ENCODE data around the gene ICAM2. TPM values are rescaled to one million over a fixed set of nuclear protein-coding genes. Genes with fewer than 3 reads are reported as not detected.

ICAM2 gene
- total and polyA plus RNA-seq, 2 donors (not counting 1 experiment from before 2014, with no cell fraction given), result 48.7 to 149 TPM

DNA sequence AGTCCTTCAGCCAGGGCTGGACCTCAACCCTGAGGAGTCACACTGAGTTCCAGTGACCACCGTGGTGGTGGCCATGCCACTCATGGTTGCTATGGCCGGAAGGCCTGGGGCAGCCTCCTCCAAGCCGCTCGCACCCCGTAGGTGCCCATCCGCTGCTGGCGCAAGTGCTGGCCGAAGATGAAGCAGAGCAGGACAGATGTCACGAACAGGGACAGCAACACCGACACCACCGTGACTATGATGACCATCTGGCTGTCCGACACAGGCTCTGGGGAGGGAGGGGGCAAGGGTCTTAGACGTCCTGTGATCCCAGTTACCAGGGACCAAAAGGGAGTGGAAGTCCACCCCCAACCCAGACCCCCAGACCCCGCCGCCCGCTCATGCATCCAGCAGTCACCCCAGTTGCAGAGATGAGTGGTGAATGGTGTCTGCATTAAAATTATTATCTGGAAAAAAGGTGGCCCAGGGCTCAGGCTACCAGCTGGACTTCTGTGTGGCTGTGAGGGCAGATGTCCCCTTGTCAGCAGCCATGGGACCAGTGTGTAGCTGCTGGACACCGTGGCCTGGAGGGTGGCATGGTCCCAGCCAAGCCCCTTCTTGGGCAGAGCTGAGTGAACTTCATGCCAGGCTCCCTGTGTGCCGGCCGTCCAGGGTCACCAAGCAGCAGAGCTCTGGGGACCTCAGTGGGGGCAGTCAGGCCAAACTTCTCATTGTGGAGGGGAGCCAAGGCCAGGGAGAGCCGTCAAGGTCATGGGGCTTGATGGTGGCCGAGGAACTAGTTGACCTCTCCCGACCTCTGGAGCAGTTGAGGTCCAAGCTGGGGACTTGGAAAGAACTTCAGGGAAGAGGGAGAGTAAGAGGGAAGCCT is 17.5 kb downstream of the ICAM2 start:
- 95% methylated on average over 18 of the region's 22 CpGs for WGBS (ENCODE audit: insufficient coverage)
- H3K9ac ChIP-seq (ENCODE audit: low read length), result no peak overlapping the region
- H3K4me1 Mint-ChIP-seq, result peaks cover 27% of the 10 kb centered on the region

More for the DNA sequence above, 17.5 kb downstream of the ICAM2 start:
- intact Hi-C loops (cut with micrococcal nuclease), result no loop called here
- TF ChIP-seq, protein P1, sequence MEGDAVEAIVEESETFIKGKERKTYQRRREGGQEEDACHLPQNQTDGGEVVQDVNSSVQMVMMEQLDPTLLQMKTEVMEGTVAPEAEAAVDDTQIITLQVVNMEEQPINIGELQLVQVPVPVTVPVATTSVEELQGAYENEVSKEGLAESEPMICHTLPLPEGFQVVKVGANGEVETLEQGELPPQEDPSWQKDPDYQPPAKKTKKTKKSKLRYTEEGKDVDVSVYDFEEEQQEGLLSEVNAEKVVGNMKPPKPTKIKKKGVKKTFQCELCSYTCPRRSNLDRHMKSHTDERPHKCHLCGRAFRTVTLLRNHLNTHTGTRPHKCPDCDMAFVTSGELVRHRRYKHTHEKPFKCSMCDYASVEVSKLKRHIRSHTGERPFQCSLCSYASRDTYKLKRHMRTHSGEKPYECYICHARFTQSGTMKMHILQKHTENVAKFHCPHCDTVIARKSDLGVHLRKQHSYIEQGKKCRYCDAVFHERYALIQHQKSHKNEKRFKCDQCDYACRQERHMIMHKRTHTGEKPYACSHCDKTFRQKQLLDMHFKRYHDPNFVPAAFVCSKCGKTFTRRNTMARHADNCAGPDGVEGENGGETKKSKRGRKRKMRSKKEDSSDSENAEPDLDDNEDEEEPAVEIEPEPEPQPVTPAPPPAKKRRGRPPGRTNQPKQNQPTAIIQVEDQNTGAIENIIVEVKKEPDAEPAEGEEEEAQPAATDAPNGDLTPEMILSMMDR (IDR thresholded peaks at IDR 0.05), result no peak
- TF ChIP-seq EZH2 (IDR thresholded peaks at IDR 0.05; ENCODE audit: borderline replicate concordance, insufficient read depth, low read depth, low read length, poor library complexity, severe bottlenecking), result no peak
- no peak overlapping the region for H3K4me2 ChIP-seq (replicated peaks; ENCODE audit: low read depth, low read length, poor library complexity, severe bottlenecking)
- H3K27me3 Mint-ChIP-seq, result peaks cover 3% of the 10 kb centered on the region
- POLR2A ChIA-PET, result no interaction called here
- no peak overlapping the region for H3K27ac ChIP-seq (ENCODE audit: low read length in 2 of 2)
- H3K27ac Mint-ChIP-seq, result no peak overlapping the region
- no peak overlapping the region for H3K4me3 Mint-ChIP-seq
- no peak for ATAC-seq (ENCODE audit: low read depth)
- peaks cover 0 to 53% of the 10 kb centered on the region in 2 experiments for H3K36me3 ChIP-seq (replicated peaks in 1 of 2; ENCODE audit: control extremely low read depth in 1 of 2, control insufficient read depth in 1 of 2, extremely low read depth in 1 of 2, insufficient read depth in 2 of 2, low read length in 1 of 2)
- no peak overlapping the region for H2AFZ ChIP-seq (ENCODE audit: insufficient read depth, low read depth, low read length, poor library complexity, severe bottlenecking)
- H3K4me3 ChIP-seq (ENCODE audit: control extremely low read depth in 1 of 5, extremely low read depth in 1 of 5, insufficient read depth in 1 of 5, low read depth in 2 of 5, low read length in 4 of 5), result no peak overlapping the region
- no peaks in the 10 kb centered on the region for H3K9me3 Mint-ChIP-seq (ENCODE audit: insufficient read depth)
- peaks cover 22 to 38% of the 10 kb centered on the region in 2 donors for H3K4me1 ChIP-seq (ENCODE audit: control insufficient read depth in 2 of 2, insufficient read depth in 2 of 2, low read length in 2 of 2)
- peaks cover 0 to 9% (median 3%) of the 10 kb centered on the region in 4 experiments for H3K27me3 ChIP-seq (replicated peaks in 1 of 4; ENCODE audit: control extremely low read depth in 1 of 4, control insufficient read depth in 3 of 4, insufficient read depth in 4 of 4, low read length in 3 of 4)
- no peaks in the 10 kb centered on the region for H3K9me3 ChIP-seq (ENCODE audit: control extremely low read depth in 1 of 3, control insufficient read depth in 2 of 3, insufficient read depth in 1 of 3, low read length in 2 of 3)
- H3K79me2 ChIP-seq (ENCODE audit: control insufficient read depth, insufficient read depth, low read length), result peaks cover 30% of the 10 kb centered on the region
- CTCF ChIA-PET, result interaction anchor here (0.7 to 1.9 kb wide), 6 partner anchors 12 to 131 kb away, joined by 3 to 5 read pairs (median 4); no protein-coding TSS in a partner anchor
- DNase-seq, result no peak
- H4K20me1 ChIP-seq (ENCODE audit: control insufficient read depth, insufficient read depth, low read length, poor library complexity, severe bottlenecking), result peaks cover 70% of the 10 kb centered on the region
